AG04450 (cell line): Measurements from ENCODE around the gene SLC22A3. TPM values are rescaled to one million over a fixed set of nuclear protein-coding genes. Genes with fewer than 3 reads are reported as not detected.

Experiments used
- CTCF ChIA-PET: fragments of 300-600, 350-600 bp; formaldehyde crosslinking; extraction: SDS; loops from one replicate; lab custom pipeline; 2022; ENCODE audit warnings: antibody characterized with exemption, inconsistent platforms; lab: Charles Lee
- POLR2A ChIA-PET: fragments of 350-600 bp; formaldehyde crosslinking; extraction: SDS; loops from one replicate; lab custom pipeline; 2021; ENCODE audit warnings: antibody characterized with exemption, inconsistent platforms; lab: Yijun Ruan, JAX
- DNase-seq: peaks from one replicate; pipeline ENCODE4 v3.0.0-alpha.2; 2011; ENCODE audit warnings: low read depth, low spot score
- H3K27ac ChIP-seq: one replicate; pipeline ENCODE4 v1.5.1; 2012; ENCODE audit warnings: low read depth, low read length, control low read depth
- H3K27me3 ChIP-seq: one replicate; pipeline ENCODE4 v1.6.0; 2012; ENCODE audit warnings: low read length; ENCODE audit not compliant: control insufficient read depth, insufficient read depth
- H3K4me3 ChIP-seq: 2 replicates; pipeline ENCODE4 v1.5.1; 2011; ENCODE audit warnings: mild to moderate bottlenecking, low read depth, low read length, control low read depth
- H3K9me3 ChIP-seq: 2 replicates; pipeline ENCODE4 v1.5.1; 2012; ENCODE audit warnings: low read length; ENCODE audit not compliant: control insufficient read depth, insufficient read depth
- polyA plus RNA-seq: library from polyadenylated mRNA; depleted of rRNA; stranded (reverse); fragments of >200 nt; gene quantifications from 2 replicates; pipeline ENCODE4 v1.2.3, GENCODE V29; 2011
- TF ChIP-seq, protein P1 (sequence below): IDR thresholded peaks from 2 replicates; pipeline ENCODE4 v1.5.1; 2011; ENCODE audit warnings: low read depth, low read length, control low read depth, inconsistent platforms

The SLC22A3 gene
- polyA plus RNA-seq, 1 experiment, result 0.07 TPM

DNA sequence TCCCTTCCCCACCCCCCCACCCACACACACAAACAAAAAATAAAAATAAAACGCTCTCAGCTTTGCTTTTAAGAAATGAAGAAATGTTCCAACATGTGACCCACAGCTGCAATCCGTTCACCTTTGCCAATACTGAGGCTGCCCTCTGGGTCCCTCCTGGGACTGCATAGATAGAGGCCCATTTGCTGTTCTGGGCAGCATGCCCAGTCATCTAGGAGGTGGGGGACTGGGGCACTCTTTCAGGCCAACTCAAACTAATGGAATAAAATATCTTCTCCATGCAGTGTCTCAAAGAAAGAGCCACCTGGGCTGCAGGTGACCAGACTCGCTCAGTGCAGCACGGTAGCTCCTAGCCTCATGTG is 79.9 kb downstream of the SLC22A3 start:
- ChIA-PET POLR2A (no interaction called here), CTCF (interaction anchor here (1.5 kb wide), 1 partner anchor 27 kb away, joined by 3 read pairs; no protein-coding TSS in a partner anchor)
- Histone ChIP-seq H3K27ac (no peak overlapping the region), H3K4me3 (no peak overlapping the region), H3K9me3 (no peaks in the 10 kb centered on the region), H3K27me3 (peaks cover 2% of the 10 kb centered on the region)
- no peak for DNase-seq
- TF ChIP-seq, protein P1, sequence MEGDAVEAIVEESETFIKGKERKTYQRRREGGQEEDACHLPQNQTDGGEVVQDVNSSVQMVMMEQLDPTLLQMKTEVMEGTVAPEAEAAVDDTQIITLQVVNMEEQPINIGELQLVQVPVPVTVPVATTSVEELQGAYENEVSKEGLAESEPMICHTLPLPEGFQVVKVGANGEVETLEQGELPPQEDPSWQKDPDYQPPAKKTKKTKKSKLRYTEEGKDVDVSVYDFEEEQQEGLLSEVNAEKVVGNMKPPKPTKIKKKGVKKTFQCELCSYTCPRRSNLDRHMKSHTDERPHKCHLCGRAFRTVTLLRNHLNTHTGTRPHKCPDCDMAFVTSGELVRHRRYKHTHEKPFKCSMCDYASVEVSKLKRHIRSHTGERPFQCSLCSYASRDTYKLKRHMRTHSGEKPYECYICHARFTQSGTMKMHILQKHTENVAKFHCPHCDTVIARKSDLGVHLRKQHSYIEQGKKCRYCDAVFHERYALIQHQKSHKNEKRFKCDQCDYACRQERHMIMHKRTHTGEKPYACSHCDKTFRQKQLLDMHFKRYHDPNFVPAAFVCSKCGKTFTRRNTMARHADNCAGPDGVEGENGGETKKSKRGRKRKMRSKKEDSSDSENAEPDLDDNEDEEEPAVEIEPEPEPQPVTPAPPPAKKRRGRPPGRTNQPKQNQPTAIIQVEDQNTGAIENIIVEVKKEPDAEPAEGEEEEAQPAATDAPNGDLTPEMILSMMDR, result no peak

- no peak for DNase-seq
- POLR2A ChIA-PET, result no interaction called here
- H3K4me3 ChIP-seq, result no peak overlapping the region
- no peaks in the 10 kb centered on the region for H3K9me3 ChIP-seq
- TF ChIP-seq, protein P1, result no peak
- CTCF ChIA-PET, result interaction anchor here (1.5 kb wide), 1 partner anchor 27 kb away, joined by 3 read pairs; no protein-coding TSS in a partner anchor
- peaks cover 2% of the 10 kb centered on the region for H3K27me3 ChIP-seq
- H3K27ac ChIP-seq, result no peak overlapping the region
Measured at GRCh38 chr6:160428818-160429619, 80.8 kb downstream of the SLC22A3 start.

DNA sequence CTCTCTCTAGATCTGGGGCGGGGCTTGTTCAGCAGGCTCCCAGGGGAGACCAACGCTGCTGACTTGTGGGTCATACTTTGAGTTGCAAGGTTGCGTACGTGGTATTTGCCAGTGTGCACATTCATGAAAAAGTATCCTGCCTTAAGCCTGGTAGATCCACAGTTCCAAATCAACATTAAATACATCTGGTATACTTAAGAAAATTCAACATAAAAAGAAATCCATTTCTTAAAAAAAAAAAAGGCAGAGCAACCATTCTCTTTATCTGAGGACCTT is 81.4 kb downstream of the SLC22A3 start:
- H3K4me3 ChIP-seq, result no peak overlapping the region
- H3K9me3 ChIP-seq, result no peaks in the 10 kb centered on the region
- ChIA-PET CTCF (interaction anchor here (4.0 kb wide), 1 partner anchor 26 kb away, joined by 32 read pairs; no protein-coding TSS in a partner anchor), POLR2A (no interaction called here)
- DNase-seq, result no peak
- no peak overlapping the region for H3K27ac ChIP-seq
- TF ChIP-seq, protein P1, result no peak
- peaks cover 2% of the 10 kb centered on the region for H3K27me3 ChIP-seq

GRCh38 chr6:160430203-160430602 is 82.0 kb downstream of the SLC22A3 start:
- no peak overlapping the region for H3K4me3 ChIP-seq
- POLR2A ChIA-PET, result no interaction called here
- H3K27ac ChIP-seq, result no peak overlapping the region
- TF ChIP-seq, protein P1, result no peak
- CTCF ChIA-PET, result interaction anchor here (1.2 to 4.0 kb wide), 2 partner anchors 25 to 292 kb away, joined by 5 to 32 read pairs; no protein-coding TSS in a partner anchor
- H3K9me3 ChIP-seq, result no peaks in the 10 kb centered on the region
- peaks cover 2% of the 10 kb centered on the region for H3K27me3 ChIP-seq
- no peak for DNase-seq

DNA sequence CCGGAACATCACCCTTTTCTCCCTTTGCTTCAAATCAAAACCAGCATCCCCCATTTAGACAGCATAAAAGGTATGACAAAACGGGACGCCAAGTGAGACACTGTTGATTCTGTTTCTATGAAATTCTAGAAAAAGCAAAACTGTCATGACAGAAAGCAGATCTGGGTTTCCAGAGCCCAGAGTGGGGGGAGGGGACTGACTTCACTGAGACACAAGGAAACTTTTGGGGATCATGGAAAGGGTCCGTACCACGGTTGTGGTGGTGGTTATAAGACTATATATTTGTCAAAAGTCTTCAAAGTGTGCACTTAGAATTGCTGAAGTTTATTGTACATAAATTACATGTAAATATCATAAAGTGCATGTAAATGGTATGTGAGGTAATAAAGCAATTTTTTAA is 82.6 kb downstream of the SLC22A3 start:
- CTCF ChIA-PET, result interaction anchor here (1.2 to 4.0 kb wide), 2 partner anchors 25 to 292 kb away, joined by 5 to 32 read pairs; no protein-coding TSS in a partner anchor
- no peak for DNase-seq
- H3K9me3 ChIP-seq, result no peaks in the 10 kb centered on the region
- no peak overlapping the region for H3K27ac ChIP-seq
- peaks cover 4% of the 10 kb centered on the region for H3K27me3 ChIP-seq
- no peak overlapping the region for H3K4me3 ChIP-seq
- POLR2A ChIA-PET, result interaction anchor here (0.6 to 0.7 kb wide), 2 partner anchors 342 to 752 kb away, joined by 4 read pairs; no protein-coding TSS in a partner anchor
- TF ChIP-seq, protein P1, result no peak
